ENCODE measurements around the gene TIMM23. TPM values are rescaled to one million over a fixed set of nuclear protein-coding genes. Genes with fewer than 3 reads are reported as not detected.
"Not testable (repeated sequence)": the region's sequence is repeated elsewhere in the genome, so short reads cannot be mapped to it uniquely, and the experiment has no call there.

The TIMM23 gene
- polyA plus RNA-seq, 3 donors, result 17.2 to 72.1 (median 71.2) TPM

DNA sequence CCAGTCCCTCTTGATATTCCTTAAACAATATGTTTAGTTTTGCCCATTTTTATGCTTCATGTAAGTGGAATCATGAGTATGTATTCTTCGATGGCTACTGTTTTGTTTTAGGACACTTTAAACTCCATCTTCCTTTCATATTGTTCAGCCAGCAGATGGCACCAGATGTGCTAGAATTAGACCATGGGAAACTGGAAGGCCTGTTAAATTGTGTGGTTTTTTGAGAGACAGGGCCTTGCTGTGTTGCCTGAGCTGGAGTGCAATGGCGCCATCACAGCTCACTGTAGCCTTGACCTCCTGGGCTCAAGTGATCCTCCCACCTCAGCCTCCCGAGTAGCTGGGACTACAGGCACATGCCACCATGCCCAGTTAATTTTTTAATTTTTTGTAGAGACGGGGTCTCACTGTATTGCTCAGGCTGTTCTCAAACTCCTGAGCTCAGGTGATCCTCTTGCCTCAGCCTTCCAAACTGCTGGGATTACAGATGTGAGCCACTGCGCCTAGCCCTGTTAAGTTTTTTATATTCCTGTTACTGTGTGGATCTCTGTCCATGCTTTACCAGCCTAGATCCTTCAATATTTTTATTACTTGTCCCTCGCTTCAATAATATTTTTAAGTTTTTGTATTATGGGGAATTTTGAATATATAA lies 11.4 kb downstream of the TIMM23 start:
- H2AFZ ChIP-seq (ENCODE audit: insufficient read depth, low read depth, low read length, poor library complexity, severe bottlenecking); H3K4me2 ChIP-seq (replicated peaks; ENCODE audit: extremely low read depth, low read length, poor library complexity, severe bottlenecking); H3K9me3 ChIP-seq (replicated peaks in 1 of 2; ENCODE audit: control insufficient read depth in 1 of 2, insufficient read depth in 1 of 2, low read length in 2 of 2); H4K20me1 ChIP-seq (ENCODE audit: insufficient read depth, low read length); H3K27me3 Mint-ChIP-seq (ENCODE audit: low read depth in 3 of 3); intact Hi-C loops (cut with micrococcal nuclease); H3K27ac ChIP-seq (ENCODE audit: low read depth in 1 of 2, low read length in 2 of 2); H3K9ac ChIP-seq (ENCODE audit: insufficient read depth, low read length, poor library complexity, severe bottlenecking); H3K79me2 ChIP-seq (ENCODE audit: insufficient read depth, low read length); H3K4me1 ChIP-seq (ENCODE audit: control insufficient read depth in 1 of 2, insufficient read depth in 2 of 2, low read length in 2 of 2); H3K9me3 Mint-ChIP-seq; H3K4me3 ChIP-seq (replicated peaks in 1 of 3; ENCODE audit: low read depth in 2 of 3, low read length in 3 of 3); H3K4me1 Mint-ChIP-seq; H3K27me3 ChIP-seq (ENCODE audit: control insufficient read depth in 2 of 2, insufficient read depth in 2 of 2, low read length in 2 of 2); H3K4me3 Mint-ChIP-seq: not testable (repeated sequence)
- TF ChIP-seq, protein P1, sequence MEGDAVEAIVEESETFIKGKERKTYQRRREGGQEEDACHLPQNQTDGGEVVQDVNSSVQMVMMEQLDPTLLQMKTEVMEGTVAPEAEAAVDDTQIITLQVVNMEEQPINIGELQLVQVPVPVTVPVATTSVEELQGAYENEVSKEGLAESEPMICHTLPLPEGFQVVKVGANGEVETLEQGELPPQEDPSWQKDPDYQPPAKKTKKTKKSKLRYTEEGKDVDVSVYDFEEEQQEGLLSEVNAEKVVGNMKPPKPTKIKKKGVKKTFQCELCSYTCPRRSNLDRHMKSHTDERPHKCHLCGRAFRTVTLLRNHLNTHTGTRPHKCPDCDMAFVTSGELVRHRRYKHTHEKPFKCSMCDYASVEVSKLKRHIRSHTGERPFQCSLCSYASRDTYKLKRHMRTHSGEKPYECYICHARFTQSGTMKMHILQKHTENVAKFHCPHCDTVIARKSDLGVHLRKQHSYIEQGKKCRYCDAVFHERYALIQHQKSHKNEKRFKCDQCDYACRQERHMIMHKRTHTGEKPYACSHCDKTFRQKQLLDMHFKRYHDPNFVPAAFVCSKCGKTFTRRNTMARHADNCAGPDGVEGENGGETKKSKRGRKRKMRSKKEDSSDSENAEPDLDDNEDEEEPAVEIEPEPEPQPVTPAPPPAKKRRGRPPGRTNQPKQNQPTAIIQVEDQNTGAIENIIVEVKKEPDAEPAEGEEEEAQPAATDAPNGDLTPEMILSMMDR (IDR thresholded peaks at IDR 0.05), result peak; percentile 51
- no CpG with 5 or more reads among the region's 6 CpGs for WGBS (ENCODE audit: insufficient coverage)
- Mint-ChIP-seq H3K27ac (peak overlapping the region in 1 of 7 donors; percentile 18), H3K36me3 (peaks cover 32 to 39% of the 10 kb centered on the region in 2 donors)
- peak; percentile 35 to 59 (median 51) for DNase-seq
- H3K36me3 ChIP-seq (replicated peaks in 1 of 2; ENCODE audit: control insufficient read depth in 1 of 2, insufficient read depth in 2 of 2, low read length in 2 of 2), result peaks cover 18 to 27% of the 10 kb centered on the region in 2 donors

DNA sequence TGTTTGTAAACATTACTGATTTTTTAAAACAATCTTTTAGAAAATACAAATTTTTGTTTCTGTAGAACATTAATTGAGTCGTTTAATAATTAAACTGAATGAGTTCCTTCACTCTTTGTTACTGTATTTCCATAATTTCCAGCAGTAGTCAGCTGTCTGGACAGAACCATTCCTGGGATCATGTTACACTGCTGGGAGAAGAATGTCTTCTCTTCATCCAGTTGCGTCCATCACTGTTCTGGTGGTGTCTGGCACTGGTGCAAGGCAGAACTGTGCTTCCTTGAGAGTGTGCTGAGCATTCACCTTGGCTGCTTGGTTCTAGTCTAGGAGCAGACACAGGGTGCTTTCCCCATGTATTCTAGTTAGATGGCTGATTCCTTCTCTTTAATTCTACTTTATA lies 12.2 kb downstream of the TIMM23 start:
- H3K9me3 ChIP-seq (replicated peaks in 1 of 2; ENCODE audit: control insufficient read depth in 1 of 2, insufficient read depth in 1 of 2, low read length in 2 of 2); H4K20me1 ChIP-seq (ENCODE audit: insufficient read depth, low read length); DNase-seq; H3K79me2 ChIP-seq (ENCODE audit: insufficient read depth, low read length); H3K4me3 ChIP-seq (replicated peaks in 1 of 3; ENCODE audit: low read depth in 2 of 3, low read length in 3 of 3); H3K27me3 ChIP-seq (ENCODE audit: control insufficient read depth in 2 of 2, insufficient read depth in 2 of 2, low read length in 2 of 2); H3K27ac Mint-ChIP-seq; H3K4me1 ChIP-seq (ENCODE audit: control insufficient read depth in 1 of 2, insufficient read depth in 2 of 2, low read length in 2 of 2); H3K9me3 Mint-ChIP-seq; H3K4me1 Mint-ChIP-seq; H3K4me3 Mint-ChIP-seq; H3K27ac ChIP-seq (ENCODE audit: low read depth in 1 of 2, low read length in 2 of 2); H3K9ac ChIP-seq (ENCODE audit: insufficient read depth, low read length, poor library complexity, severe bottlenecking); intact Hi-C loops (cut with micrococcal nuclease); H3K27me3 Mint-ChIP-seq (ENCODE audit: low read depth in 3 of 3); H2AFZ ChIP-seq (ENCODE audit: insufficient read depth, low read depth, low read length, poor library complexity, severe bottlenecking); H3K4me2 ChIP-seq (replicated peaks; ENCODE audit: extremely low read depth, low read length, poor library complexity, severe bottlenecking): not testable (repeated sequence)
- WGBS (ENCODE audit: insufficient coverage), result no CpG with 5 or more reads among the region's 2 CpGs
- peaks cover 34 to 40% of the 10 kb centered on the region in 2 donors for H3K36me3 Mint-ChIP-seq
- peaks cover 20 to 31% of the 10 kb centered on the region in 2 donors for H3K36me3 ChIP-seq (replicated peaks in 1 of 2; ENCODE audit: control insufficient read depth in 1 of 2, insufficient read depth in 2 of 2, low read length in 2 of 2)

DNA sequence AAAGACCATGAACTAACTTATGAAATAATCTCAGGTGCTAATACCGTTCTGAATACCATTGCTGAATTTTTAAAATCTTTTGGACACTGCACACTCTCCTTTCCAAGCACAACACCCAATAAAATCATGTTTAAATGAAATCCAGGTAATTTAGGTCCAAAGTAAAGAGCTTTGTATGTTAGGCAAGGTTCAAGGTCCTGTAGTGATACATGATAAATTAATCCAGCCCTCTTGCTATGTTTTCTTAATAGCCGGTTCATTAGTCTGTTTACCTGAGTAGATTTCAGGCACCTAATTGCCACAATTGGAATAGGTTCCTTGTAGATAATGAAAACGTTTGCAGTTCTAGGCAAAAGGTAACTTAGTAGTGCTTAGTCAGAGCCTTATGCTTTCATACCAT lies 13.3 kb downstream of the TIMM23 start:
- H3K9ac ChIP-seq (ENCODE audit: insufficient read depth, low read length, poor library complexity, severe bottlenecking); intact Hi-C loops (cut with micrococcal nuclease); H3K4me1 Mint-ChIP-seq; H3K4me1 ChIP-seq (ENCODE audit: control insufficient read depth in 1 of 2, insufficient read depth in 2 of 2, low read length in 2 of 2); H3K27ac ChIP-seq (ENCODE audit: low read depth in 1 of 2, low read length in 2 of 2); H2AFZ ChIP-seq (ENCODE audit: insufficient read depth, low read depth, low read length, poor library complexity, severe bottlenecking); H3K4me2 ChIP-seq (replicated peaks; ENCODE audit: extremely low read depth, low read length, poor library complexity, severe bottlenecking); H3K27me3 Mint-ChIP-seq (ENCODE audit: low read depth in 3 of 3); H3K9me3 ChIP-seq (replicated peaks in 1 of 2; ENCODE audit: control insufficient read depth in 1 of 2, insufficient read depth in 1 of 2, low read length in 2 of 2); H3K4me3 Mint-ChIP-seq; H3K4me3 ChIP-seq (replicated peaks in 1 of 3; ENCODE audit: low read depth in 2 of 3, low read length in 3 of 3); DNase-seq; H3K9me3 Mint-ChIP-seq; H3K27ac Mint-ChIP-seq; H3K27me3 ChIP-seq (ENCODE audit: control insufficient read depth in 2 of 2, insufficient read depth in 2 of 2, low read length in 2 of 2); H4K20me1 ChIP-seq (ENCODE audit: insufficient read depth, low read length); H3K79me2 ChIP-seq (ENCODE audit: insufficient read depth, low read length): not testable (repeated sequence)
- peaks cover 20 to 38% of the 10 kb centered on the region in 2 donors for H3K36me3 ChIP-seq (replicated peaks in 1 of 2; ENCODE audit: control insufficient read depth in 1 of 2, insufficient read depth in 2 of 2, low read length in 2 of 2)
- no CpG with 5 or more reads among the region's 3 CpGs for WGBS (ENCODE audit: insufficient coverage)
- peaks cover 34 to 45% of the 10 kb centered on the region in 2 donors for H3K36me3 Mint-ChIP-seq

Measured in CD14-positive monocyte (primary cell).